IPS-NIHi11 (cell line): ENCODE results near the gene LRFN2.
A peak's percentile ranks its signal among the peaks of the same experiment; 100 is the strongest.

Experiments
- DNase-seq: peaks from one replicate; pipeline ENCODE4 v3.0.0; 2012; ENCODE audit warnings: mixed read lengths, low spot score

LRFN2 gene

DNA sequence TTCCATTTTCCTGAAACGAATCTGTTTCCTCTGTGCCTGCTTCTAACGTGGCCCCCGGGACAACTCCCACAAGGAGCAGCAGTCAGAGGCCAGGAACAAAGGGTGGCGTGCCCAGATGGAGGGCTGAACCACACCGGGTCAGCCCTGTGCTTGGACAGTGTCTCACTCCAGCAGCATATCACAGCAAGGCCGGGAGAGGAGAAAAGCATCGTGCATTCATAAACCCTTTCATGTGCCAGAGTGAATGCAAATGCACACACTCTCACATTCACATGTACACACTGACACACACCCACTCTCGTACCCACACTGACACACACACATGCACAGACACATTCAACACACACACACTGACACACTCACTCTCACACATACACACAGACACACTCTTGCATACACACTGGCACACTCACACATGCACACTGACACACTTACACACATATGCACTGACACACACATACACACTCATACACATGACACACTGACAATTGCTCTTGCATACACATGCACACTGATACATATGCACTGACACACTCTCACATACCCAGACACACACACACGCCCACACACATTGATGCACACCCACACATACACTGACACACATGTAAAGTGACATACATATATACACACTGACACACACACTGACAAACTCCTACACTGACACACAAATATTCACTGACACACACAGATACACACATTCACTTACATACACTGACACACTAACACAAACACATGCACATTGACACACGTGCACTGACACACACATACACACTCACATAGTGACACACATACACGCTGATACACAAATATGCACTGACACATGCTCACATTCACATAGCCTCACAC, 237.0 kb downstream of the LRFN2 start:
- no peak for DNase-seq

DNA sequence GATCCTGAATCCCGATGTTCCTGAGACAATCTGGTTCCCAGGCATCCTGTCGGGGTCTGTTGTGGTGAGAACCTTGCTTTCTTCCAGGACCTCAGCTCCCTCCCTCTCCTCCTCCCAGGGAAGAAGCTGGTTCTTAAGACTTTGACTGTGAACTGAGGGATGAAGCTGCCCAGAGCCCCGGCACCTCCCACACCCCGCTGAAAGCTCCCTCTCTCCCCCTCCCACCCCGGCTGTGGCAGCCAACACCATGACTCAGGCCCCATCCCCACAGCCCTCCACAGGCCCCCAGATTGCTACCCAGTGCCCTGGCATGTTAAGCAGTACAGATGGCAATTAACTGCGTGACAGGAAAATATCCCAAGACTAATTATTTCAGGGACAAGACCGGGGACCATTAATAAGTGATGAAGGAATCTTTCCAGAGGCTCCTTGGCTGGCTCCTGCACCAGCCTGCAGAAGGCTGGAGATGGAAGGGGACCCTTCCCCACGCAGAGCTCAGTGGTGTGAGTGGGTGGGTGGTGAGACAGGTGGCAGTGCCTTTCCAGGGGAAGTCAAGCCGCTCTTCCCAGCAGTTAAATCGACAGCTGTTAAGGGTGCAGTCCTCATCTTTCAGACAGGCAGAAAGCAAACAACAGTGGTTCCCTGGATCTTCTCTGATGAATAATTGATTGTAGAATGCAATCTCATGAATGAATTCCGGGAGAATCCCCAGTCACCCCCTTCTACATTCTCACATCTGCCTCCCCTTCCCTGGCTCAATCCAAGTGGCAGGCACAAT, 237.9 kb downstream of the LRFN2 start:
- no peak for DNase-seq

DNA sequence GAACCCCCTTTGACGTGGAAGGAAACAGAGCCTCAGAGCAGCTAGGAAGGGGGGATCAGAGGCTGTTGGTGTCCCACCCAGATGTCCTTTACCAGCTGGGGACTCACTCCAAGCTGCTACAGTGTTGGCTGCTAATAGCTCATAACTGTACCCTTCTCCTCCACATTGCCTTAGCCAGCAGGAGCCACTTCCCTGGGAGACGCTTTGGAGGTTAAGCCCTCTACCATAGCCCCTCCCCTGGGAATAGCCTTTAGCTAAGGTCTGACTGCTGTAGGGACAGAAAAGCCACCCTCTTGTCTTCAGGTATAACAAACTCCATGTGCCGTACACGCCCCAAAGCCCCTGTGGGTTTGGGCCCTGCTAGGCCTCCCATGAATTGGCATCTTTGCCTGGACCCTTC, 238.6 kb downstream of the LRFN2 start:
- no peak for DNase-seq

DNA sequence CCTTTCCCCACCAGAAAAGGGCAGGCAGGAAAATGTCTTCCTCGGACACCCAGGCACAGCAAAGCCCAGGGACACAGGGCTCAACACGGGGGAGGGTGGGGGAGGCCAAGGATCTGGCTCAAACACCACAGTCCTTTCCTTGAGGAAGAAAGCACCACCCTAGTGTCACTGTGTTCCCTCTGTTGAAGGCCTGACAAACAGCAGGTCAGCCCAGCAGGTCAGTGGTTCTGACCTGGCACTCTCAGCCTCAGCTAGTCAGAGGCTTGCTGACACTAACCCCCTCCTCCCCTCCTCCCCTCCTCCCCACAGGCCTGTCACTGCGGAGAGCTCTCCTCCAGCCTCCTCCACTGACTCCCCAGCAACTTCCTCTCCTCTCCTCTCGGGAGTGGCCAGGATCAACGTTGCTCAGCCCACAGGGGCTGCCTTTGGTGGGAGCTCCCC, 239.6 kb downstream of the LRFN2 start:
- DNase-seq = peak; percentile 41

DNA sequence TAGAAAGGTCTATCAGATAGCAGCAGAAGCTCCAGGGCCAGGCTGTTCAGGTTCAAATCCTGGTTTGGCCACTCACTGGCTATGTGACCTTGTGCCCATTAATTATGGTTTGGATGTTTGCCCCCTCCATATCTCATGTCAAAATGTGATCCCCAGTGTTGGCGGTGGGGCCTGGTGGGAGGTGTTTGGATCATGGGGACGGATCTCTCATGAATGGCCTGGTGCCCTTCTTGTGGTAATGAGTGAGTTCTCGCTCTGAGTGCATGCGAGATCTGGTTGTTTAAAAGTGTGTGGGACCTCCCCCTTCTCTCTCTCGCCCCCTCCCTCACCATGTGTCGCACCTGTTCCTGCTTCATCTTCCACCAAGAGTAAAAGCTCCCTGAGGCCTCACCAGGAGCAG, 240.9 kb downstream of the LRFN2 start:
- no peak for DNase-seq

DNA sequence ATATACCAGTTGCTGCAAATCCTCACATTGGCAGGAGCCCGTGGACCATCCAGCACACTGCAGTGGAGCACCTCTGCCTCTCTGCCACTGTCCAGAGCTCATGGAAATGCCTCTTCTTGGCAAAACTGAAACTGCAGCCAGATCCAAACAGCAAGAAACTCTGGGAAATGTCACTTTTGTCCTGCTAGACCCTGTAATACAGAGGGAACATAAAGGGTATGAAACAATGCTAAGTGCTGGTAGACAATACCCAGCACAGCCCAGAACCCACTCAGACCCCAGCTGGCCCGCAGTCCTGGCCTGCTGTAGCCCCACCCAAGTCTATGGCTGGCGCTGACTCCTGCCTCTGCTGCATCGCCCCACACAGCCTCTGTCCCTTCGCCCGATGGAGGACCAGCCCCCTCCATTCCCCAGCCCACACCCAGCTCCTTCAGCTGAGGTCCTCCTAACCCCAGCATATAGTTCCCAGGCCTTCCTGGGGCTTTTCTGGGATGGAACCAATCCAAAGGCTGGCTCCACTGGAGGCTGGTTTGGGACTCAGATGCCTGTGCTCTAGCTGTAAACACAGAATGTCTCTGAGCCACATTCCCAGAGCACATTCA, 242.5 kb downstream of the LRFN2 start:
- no peak for DNase-seq

- no peak for DNase-seq
Measured at GRCh38 chr6:40343877-40344565, 243.1 kb downstream of the LRFN2 start.

DNA sequence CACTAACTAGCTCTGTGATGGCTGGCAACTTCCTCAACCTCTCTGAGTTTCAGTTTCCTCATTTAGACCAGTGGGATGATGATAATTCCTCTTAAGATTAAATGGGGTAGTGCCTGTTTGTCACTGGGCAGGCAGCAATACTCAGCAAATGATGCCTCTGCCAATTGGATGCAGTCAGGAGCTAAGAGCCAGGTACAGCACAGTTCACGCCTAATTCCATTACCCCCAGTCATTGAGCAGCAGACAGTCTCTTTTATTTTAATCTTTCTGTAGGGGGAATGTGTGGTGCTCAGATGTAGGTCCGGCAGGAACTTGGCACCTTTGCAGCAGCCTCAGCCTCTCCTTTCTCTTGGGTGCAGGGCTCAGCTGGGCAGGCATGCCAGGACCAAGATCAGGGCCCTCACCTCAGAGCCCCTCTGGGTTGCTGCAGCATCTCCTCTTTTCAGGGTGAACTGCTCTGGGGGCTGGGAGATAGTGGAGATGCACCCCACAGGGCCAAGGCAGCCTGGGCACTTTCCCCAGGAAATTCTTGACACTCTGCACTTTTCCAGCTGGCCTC, 243.8 kb downstream of the LRFN2 start:
- DNase-seq = no peak

GRCh38 chr6:40342723-40343122, 244.4 kb downstream of the LRFN2 start:
- no peak for DNase-seq

GRCh38 chr6:40341726-40342125, 245.4 kb downstream of the LRFN2 start:
- no peak for DNase-seq
